SK-N-SH (cell line): ENCODE measurements around the gene DNAJC15. TPM values are rescaled to one million over a fixed set of nuclear protein-coding genes. Genes with fewer than 3 reads are reported as not detected.

ENCODE experiments used
- CTCF ChIA-PET: fragments of 300-600, 350-600 bp; formaldehyde crosslinking; extraction: SDS; loops from one replicate; lab custom pipeline; 2021; lab: Yijun Ruan, JAX
- POLR2A ChIA-PET: fragments of 350-600 bp; sonication (Branson Sonifier 250); formaldehyde crosslinking; extraction: SDS; loops from one replicate; lab custom pipeline; 2020; ENCODE audit warnings: antibody characterized with exemption, inconsistent platforms; lab: Yijun Ruan, JAX
- DNase-seq: peaks from one replicate; pipeline ENCODE4 v3.0.0; 2012
- H2AFZ ChIP-seq: fragments of 200-600 bp; sonication (generic); 2 replicates; pipeline ENCODE4 v1.8.1; 2016; ENCODE audit warnings: antibody characterized with exemption, mild to moderate bottlenecking, low read depth
- H3F3A ChIP-seq: fragments of 200-600 bp; sonication (generic); replicated peaks from 2 replicates; pipeline ENCODE3; 2016; ENCODE audit warnings: antibody characterized with exemption, mild to moderate bottlenecking; ENCODE audit not compliant: insufficient read depth
- H3K27ac ChIP-seq, 2 experiments: fragments of 200-500 bp in 1 of 2; fragments of 200-600 bp in 1 of 2; sonication (Bioruptor generic) in 1 of 2; sonication (generic), shearing (Covaris generic) in 1 of 2; 2 replicates each; pipeline versions ENCODE4 v1.5.1 to v1.6.1; 2014 to 2016; ENCODE audit warnings: low read depth in 2 of 2, inconsistent platforms in 1 of 2, low read length in 1 of 2, mild to moderate bottlenecking in 1 of 2, mixed read lengths in 1 of 2
- H3K27me3 ChIP-seq: fragments of 200-600 bp; sonication (generic), shearing (Covaris generic); 2 replicates; pipeline ENCODE4 v1.6.1; 2016; ENCODE audit warnings: mixed run types; ENCODE audit not compliant: insufficient read depth
- H3K36me3 ChIP-seq, 2 experiments: fragments of 200-500 bp in 1 of 2; fragments of 200-600 bp in 1 of 2; sonication (Bioruptor generic) in 1 of 2; sonication (generic) in 1 of 2; replicated peaks in 1 of 2; 2 replicates each; pipeline versions ENCODE3 to v1.5.1; 2014 to 2016; ENCODE audit warnings: low read length in 1 of 2, mild to moderate bottlenecking in 1 of 2; ENCODE audit not compliant: insufficient read depth in 2 of 2, control insufficient read depth in 1 of 2
- H3K4me1 ChIP-seq, 2 experiments: fragments of 200-500 bp in 1 of 2; fragments of 200-600 bp in 1 of 2; sonication (Bioruptor generic) in 1 of 2; sonication (generic), shearing (Covaris generic) in 1 of 2; 2 replicates each; pipeline versions ENCODE4 v1.5.1 to v1.6.1; 2014 to 2016; ENCODE audit warnings: low read depth in 1 of 2, low read length in 1 of 2, mixed run types in 1 of 2; ENCODE audit not compliant: insufficient read depth in 2 of 2, control insufficient read depth in 1 of 2
- H3K4me2 ChIP-seq: fragments of 200-600 bp; sonication (generic), shearing (Covaris generic); 2 replicates; pipeline ENCODE4 v1.6.1; 2017; ENCODE audit warnings: mixed run types
- H3K4me3 ChIP-seq, 2 experiments: fragments of 200-500 bp in 1 of 2; fragments of 200-600 bp in 1 of 2; sonication (Bioruptor generic) in 1 of 2; sonication (generic), shearing (Covaris generic) in 1 of 2; 2 replicates each; pipeline versions ENCODE4 v1.5.1 to v1.8.1; 2014 to 2016; ENCODE audit warnings: low read depth in 2 of 2, inconsistent platforms in 1 of 2, low read length in 1 of 2, mild to moderate bottlenecking in 1 of 2, mixed read lengths in 1 of 2, moderate library complexity in 1 of 2
- H3K79me2 ChIP-seq: fragments of 200-600 bp; sonication (generic); 2 replicates; pipeline ENCODE4 v1.8.1; 2017; ENCODE audit warnings: mild to moderate bottlenecking; ENCODE audit not compliant: insufficient read depth
- H3K9ac ChIP-seq: fragments of 200-600 bp; sonication (generic); 2 replicates; pipeline ENCODE4 v1.6.1; 2017; ENCODE audit warnings: mixed run types
- H3K9me2 ChIP-seq: fragments of 200-600 bp; sonication (generic); 2 replicates; pipeline ENCODE4 v1.6.1; 2017; ENCODE audit warnings: mixed run types
- H3K9me3 ChIP-seq: fragments of 200-600 bp; sonication (generic); 2 replicates; pipeline ENCODE4 v1.6.1; 2017; ENCODE audit warnings: mixed run types, mild to moderate bottlenecking, moderate library complexity
- H4K20me1 ChIP-seq: fragments of 200-600 bp; sonication (generic); 2 replicates; pipeline ENCODE4 v1.6.1; 2017; ENCODE audit warnings: mild to moderate bottlenecking, mixed run types; ENCODE audit not compliant: insufficient read depth
- CHD2 ChIP-seq: fragments of 150-350 bp; IDR thresholded peaks from 2 replicates; pipeline ENCODE4 v1.6.1; 2018; ENCODE audit warnings: low read length; ENCODE audit not compliant: partially characterized antibody
- EP300 ChIP-seq, 2 experiments: IDR thresholded peaks; 2 replicates each; pipeline versions ENCODE4 v1.4.0 to v1.6.1; 2012; ENCODE audit warnings: borderline replicate concordance in 1 of 2, low read depth in 1 of 2, low read length in 1 of 2
- FOSL2 ChIP-seq: IDR thresholded peaks from 2 replicates; pipeline ENCODE4 v1.4.0; 2012; ENCODE audit warnings: low read depth, mild to moderate bottlenecking, moderate library complexity, borderline replicate concordance
- GABPA ChIP-seq: IDR thresholded peaks from 2 replicates; pipeline ENCODE4 v1.4.0; 2012; ENCODE audit warnings: low read depth, mild to moderate bottlenecking
- GATA2 ChIP-seq: sonication (generic); formaldehyde crosslinking; IDR thresholded peaks from 2 replicates; pipeline ENCODE4 v1.5.0; 2020; ENCODE audit warnings: mild to moderate bottlenecking, missing genetic modification reagents
- MXI1 ChIP-seq: IDR thresholded peaks from 2 replicates; pipeline ENCODE4 v1.6.1; 2012; ENCODE audit warnings: mild to moderate bottlenecking, low read depth, low read length, improper control_type of control experiment
- NFIC ChIP-seq: IDR thresholded peaks from 2 replicates; pipeline ENCODE4 v1.4.0; 2012; ENCODE audit warnings: borderline replicate concordance
- NRF1 ChIP-seq: IDR thresholded peaks from 2 replicates; pipeline ENCODE4 v1.6.1; 2012; ENCODE audit warnings: low read depth, mild to moderate bottlenecking, low read length
- RAD21 ChIP-seq: IDR thresholded peaks from 2 replicates; pipeline ENCODE4 v1.6.1; 2012; ENCODE audit warnings: mild to moderate bottlenecking, low read length
- RCOR1 ChIP-seq: fragments of 150-350 bp; IDR thresholded peaks from 2 replicates; pipeline ENCODE4 v1.6.1; 2017; ENCODE audit warnings: antibody characterized with exemption, low read length
- RFX5 ChIP-seq: IDR thresholded peaks from 2 replicates; pipeline ENCODE4 v1.6.1; 2012; ENCODE audit warnings: mild to moderate bottlenecking, improper control_type of control experiment, low read length
- SMC3 ChIP-seq: IDR thresholded peaks from 2 replicates; pipeline ENCODE4 v1.6.1; 2012; ENCODE audit warnings: low read depth, low read length, improper control_type of control experiment
- TEAD4 ChIP-seq: IDR thresholded peaks from 2 replicates; pipeline ENCODE4 v1.4.0; 2012; ENCODE audit warnings: mild to moderate bottlenecking, borderline replicate concordance; ENCODE audit not compliant: insufficient read depth
- USF1 ChIP-seq: IDR thresholded peaks from 2 replicates; pipeline ENCODE4 v1.4.0; 2012; ENCODE audit warnings: low read depth, borderline replicate concordance
- YY1 ChIP-seq: IDR thresholded peaks from 2 replicates; pipeline ENCODE4 v1.4.0; 2012; ENCODE audit warnings: low read depth, mild to moderate bottlenecking
- WGBS: methylation state at CpG from one replicate; pipeline ENCODE4 v1.1.6; 2017; ENCODE audit warnings: low lambda C conversion rate; 5-methylcytosine and 5-hydroxymethylcytosine counted together
- polyA plus RNA-seq, 3 experiments: library from polyadenylated mRNA; depleted of rRNA; stranded (reverse); fragments of >200 nt; gene quantifications; 2 replicates each; pipeline ENCODE4 v1.2.3, GENCODE V29; 2012
- TF ChIP-seq, protein P1 (sequence below): fragments of 150-350 bp; IDR thresholded peaks from 2 replicates; pipeline ENCODE4 v1.6.1; 2016; ENCODE audit warnings: mild to moderate bottlenecking, low read depth, low read length
- TF ChIP-seq, protein P2 (sequence below): fragments of 150-350 bp; IDR thresholded peaks from 2 replicates; pipeline ENCODE4 v1.6.1; 2017; ENCODE audit warnings: antibody characterized with exemption, low read length, low read depth, borderline replicate concordance

DNAJC15 gene
- polyA plus RNA-seq, 1 of the 3 experiments (the other 2 are of a cell fraction), result 18.4 TPM

DNA sequence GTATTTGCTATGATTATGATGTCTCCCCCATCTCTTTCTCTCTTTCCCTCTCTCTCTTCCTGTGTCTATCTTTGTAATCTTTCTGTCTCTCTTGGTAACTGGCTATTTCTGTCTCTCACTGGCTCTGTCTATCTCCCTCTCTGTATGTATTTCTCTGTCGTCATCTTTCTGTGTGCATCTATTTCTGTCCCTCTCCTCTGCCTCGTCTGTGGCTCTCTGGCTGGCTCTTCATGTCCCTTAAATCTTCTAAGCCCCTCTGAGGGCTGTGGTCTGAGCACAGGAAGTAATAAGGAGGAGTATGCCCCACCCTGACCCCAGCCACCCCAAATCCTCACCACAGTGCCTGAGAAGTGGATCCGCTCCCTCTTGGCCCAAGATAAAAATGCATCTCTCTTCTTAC lies 104.4 kb downstream of the DNAJC15 start (continued):
- TF ChIP-seq USF1, result no peak

DNA sequence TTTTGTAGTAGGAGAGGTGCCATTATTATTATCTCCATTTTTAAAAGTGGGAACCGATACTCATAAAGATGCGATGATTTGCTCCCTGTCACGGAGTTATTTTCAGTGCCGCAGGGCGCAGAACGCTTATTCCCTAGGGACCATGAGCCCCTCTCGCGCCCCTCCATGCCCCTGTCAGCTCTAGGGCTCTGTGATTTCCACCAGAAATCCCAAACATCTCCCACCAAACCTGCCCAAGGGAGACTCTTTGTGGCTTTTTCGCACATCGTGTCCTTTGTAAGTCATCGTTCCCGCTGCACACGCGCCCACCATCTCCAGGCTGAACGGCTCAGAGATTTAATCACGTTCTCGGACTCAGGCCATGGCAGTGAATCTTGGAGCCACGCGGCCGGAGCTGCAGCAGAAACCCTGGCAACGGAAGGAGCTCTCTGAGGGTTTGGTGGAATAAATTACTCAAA lies 105.1 kb downstream of the DNAJC15 start:
- ChIA-PET CTCF (interaction anchor here (1.1 to 1.6 kb wide), 2 partner anchors 13 to 157 kb away, joined by 3 read pairs; no protein-coding TSS in a partner anchor), POLR2A (no interaction called here)
- Histone ChIP-seq H3K27me3 (no peaks in the 10 kb centered on the region), H4K20me1 (no peaks in the 10 kb centered on the region), H3K4me3 (no peak overlapping the region), H3K4me2 (no peak overlapping the region), H2AFZ (no peak overlapping the region), H3K9me3 (no peaks in the 10 kb centered on the region), H3K36me3 (no peaks in the 10 kb centered on the region), H3K4me1 (peaks cover 0 to 10% of the 10 kb centered on the region in 2 experiments; a peak in 2 of 4 replicates), H3K9ac (no peak overlapping the region), H3F3A (no peaks in the 10 kb centered on the region), H3K79me2 (no peaks in the 10 kb centered on the region), H3K9me2 (no peaks in the 10 kb centered on the region), H3K27ac (no peak overlapping the region)
- peak; percentile 27 for DNase-seq
- no peak for TF ChIP-seq NRF1
- TF ChIP-seq, protein P1, sequence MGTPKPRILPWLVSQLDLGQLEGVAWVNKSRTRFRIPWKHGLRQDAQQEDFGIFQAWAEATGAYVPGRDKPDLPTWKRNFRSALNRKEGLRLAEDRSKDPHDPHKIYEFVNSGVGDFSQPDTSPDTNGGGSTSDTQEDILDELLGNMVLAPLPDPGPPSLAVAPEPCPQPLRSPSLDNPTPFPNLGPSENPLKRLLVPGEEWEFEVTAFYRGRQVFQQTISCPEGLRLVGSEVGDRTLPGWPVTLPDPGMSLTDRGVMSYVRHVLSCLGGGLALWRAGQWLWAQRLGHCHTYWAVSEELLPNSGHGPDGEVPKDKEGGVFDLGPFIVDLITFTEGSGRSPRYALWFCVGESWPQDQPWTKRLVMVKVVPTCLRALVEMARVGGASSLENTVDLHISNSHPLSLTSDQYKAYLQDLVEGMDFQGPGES, result no peak
- TF ChIP-seq GATA2 (CRISPR knock-in tag), result peak; percentile 81
- TF ChIP-seq EP300 (IDR thresholded peaks at IDR 0.05; ENCODE audit: borderline replicate concordance in 1 of 2, low read depth in 1 of 2, low read length in 1 of 2), result no peak
- WGBS, result 61% methylated on average over 21 of the region's 21 CpGs

DNA sequence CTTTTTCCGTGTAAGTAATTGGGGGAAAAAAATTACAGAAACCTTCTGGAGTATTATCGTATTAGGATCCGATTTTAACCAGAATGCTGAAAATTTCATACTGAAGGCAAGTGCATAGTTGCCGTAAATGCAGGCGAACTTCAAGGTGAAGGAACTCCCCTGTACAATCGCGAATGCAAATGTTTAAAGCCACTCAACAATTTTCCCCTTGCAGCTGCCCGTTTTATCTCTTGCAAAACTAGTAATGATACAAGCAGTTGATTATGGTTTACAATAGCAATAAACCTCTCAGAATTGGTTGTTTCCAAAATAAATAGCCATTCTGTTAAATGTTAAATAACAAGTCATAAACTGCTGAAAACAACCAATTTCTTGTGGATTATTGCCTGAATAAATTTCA lies 105.7 kb downstream of the DNAJC15 start:
- ChIA-PET CTCF (interaction anchor here (1.1 to 1.6 kb wide), 3 partner anchors 13 to 158 kb away, joined by 3 to 5 read pairs (median 3); no protein-coding TSS in a partner anchor), POLR2A (no interaction called here)
- Histone ChIP-seq H3K9ac (no peak overlapping the region), H3K9me3 (no peaks in the 10 kb centered on the region), H4K20me1 (no peaks in the 10 kb centered on the region), H3K4me1 (peaks cover 0 to 8% of the 10 kb centered on the region in 2 experiments; a peak in 2 of 4 replicates), H3K79me2 (no peaks in the 10 kb centered on the region), H3K4me3 (no peak overlapping the region), H3K27ac (no peak overlapping the region), H3K4me2 (no peak overlapping the region), H3K9me2 (no peaks in the 10 kb centered on the region), H2AFZ (no peak overlapping the region), H3K27me3 (no peaks in the 10 kb centered on the region), H3K36me3 (no peaks in the 10 kb centered on the region), H3F3A (no peaks in the 10 kb centered on the region)
- TF ChIP-seq YY1, result no peak
- no peak for TF ChIP-seq SMC3
- TF ChIP-seq, protein P2, sequence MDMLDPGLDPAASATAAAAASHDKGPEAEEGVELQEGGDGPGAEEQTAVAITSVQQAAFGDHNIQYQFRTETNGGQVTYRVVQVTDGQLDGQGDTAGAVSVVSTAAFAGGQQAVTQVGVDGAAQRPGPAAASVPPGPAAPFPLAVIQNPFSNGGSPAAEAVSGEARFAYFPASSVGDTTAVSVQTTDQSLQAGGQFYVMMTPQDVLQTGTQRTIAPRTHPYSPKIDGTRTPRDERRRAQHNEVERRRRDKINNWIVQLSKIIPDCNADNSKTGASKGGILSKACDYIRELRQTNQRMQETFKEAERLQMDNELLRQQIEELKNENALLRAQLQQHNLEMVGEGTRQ, result no peak
- TF ChIP-seq GABPA, result no peak
- no peak for TF ChIP-seq RCOR1
- TF ChIP-seq NFIC, result no peak
- no peak for TF ChIP-seq FOSL2
- no peak for TF ChIP-seq CHD2
- no peak for TF ChIP-seq MXI1
- TF ChIP-seq EP300 (IDR thresholded peaks at IDR 0.05; ENCODE audit: borderline replicate concordance in 1 of 2, low read depth in 1 of 2, low read length in 1 of 2), result no peak
- no peak for TF ChIP-seq RFX5
- no peak for TF ChIP-seq RAD21
- TF ChIP-seq TEAD4, result no peak
- 75% methylated on average over 8 of the region's 8 CpGs for WGBS
- DNase-seq, result no peak
